GM18907 (cell line): ENCODE results near the gene PHF24.
"Not testable (repeated sequence)": the region's sequence is repeated elsewhere in the genome, so short reads cannot be mapped to it uniquely, and the experiment has no call there.

Source experiments
- ATAC-seq: cut with Tn5 transposase; IDR thresholded peaks from one replicate; pipeline ENCODE4 v1.9.1; 2021; ENCODE audit warnings: mild to moderate bottlenecking, moderate library complexity; ENCODE audit not compliant: unreplicated experiment

Gene PHF24

GRCh38 chr9:34957492-34958410, at the start of gene PHF24:
TSS of gene PHF24 (plus strand) at chr9:34958285. CDS start at chr9:34971299, 13,014 bp downstream.
- no peak for ATAC-seq

GRCh38 chr9:34927061-34927460, 31.0 kb upstream of the PHF24 start:
- ATAC-seq: no peak

- no peak for ATAC-seq
These were observed 29.2 kb upstream of the PHF24 start for GRCh38 chr9:34928921-34929320.

GRCh38 chr9:34929506-34930102, 28.5 kb upstream of the PHF24 start:
- ATAC-seq: no peak

- ATAC-seq: not testable (repeated sequence)
These were observed 18.1 kb upstream of the PHF24 start for GRCh38 chr9:34939989-34940388.

- no peak for ATAC-seq
These were observed 9.6 kb upstream of the PHF24 start for GRCh38 chr9:34948451-34948850.

- no peak for ATAC-seq
These were observed 3.9 kb upstream of the PHF24 start for GRCh38 chr9:34954225-34954624.

GRCh38 chr9:34956066-34956465, 2.0 kb upstream of the PHF24 start:
- not testable (repeated sequence) for ATAC-seq

- no peak for ATAC-seq
These were observed 1.4 kb upstream of the PHF24 start for GRCh38 chr9:34956648-34957047.

GRCh38 chr9:34958411-34958982, 412 bp downstream of the PHF24 start:
- no peak for ATAC-seq

GRCh38 chr9:34959461-34959860, 1.4 kb downstream of the PHF24 start:
- no peak for ATAC-seq

- ATAC-seq: no peak
These were observed 3.7 kb downstream of the PHF24 start for GRCh38 chr9:34961574-34962490.

- no peak for ATAC-seq
These were observed 4.5 kb downstream of the PHF24 start for GRCh38 chr9:34962546-34962945.

GRCh38 chr9:34963552-34963951, 5.5 kb downstream of the PHF24 start:
- ATAC-seq: no peak

- no peak for ATAC-seq
These were observed 6.4 kb downstream of the PHF24 start for GRCh38 chr9:34964458-34964857.

- no peak for ATAC-seq
These were observed 13.2 kb downstream of the PHF24 start for GRCh38 chr9:34971146-34971811.

GRCh38 chr9:34974664-34975063, 16.6 kb downstream of the PHF24 start:
- ATAC-seq: no peak

- no peak for ATAC-seq
These were observed 18.4 kb downstream of the PHF24 start for GRCh38 chr9:34976441-34976840.

GRCh38 chr9:34976992-34977391, 18.9 kb downstream of the PHF24 start:
- ATAC-seq: no peak

- no peak for ATAC-seq
These were observed 22.2 kb downstream of the PHF24 start for GRCh38 chr9:34980181-34980761.
